HuH-7.5 (cell line): ENCODE results near the gene MFSD1.
"Not testable (repeated sequence)": the region's sequence is repeated elsewhere in the genome, so short reads cannot be mapped to it uniquely, and the experiment has no call there.

Experiments
- DNase-seq: peaks from one replicate; pipeline ENCODE4 v3.0.0; 2011; ENCODE audit warnings: low spot score

Gene MFSD1

DNA sequence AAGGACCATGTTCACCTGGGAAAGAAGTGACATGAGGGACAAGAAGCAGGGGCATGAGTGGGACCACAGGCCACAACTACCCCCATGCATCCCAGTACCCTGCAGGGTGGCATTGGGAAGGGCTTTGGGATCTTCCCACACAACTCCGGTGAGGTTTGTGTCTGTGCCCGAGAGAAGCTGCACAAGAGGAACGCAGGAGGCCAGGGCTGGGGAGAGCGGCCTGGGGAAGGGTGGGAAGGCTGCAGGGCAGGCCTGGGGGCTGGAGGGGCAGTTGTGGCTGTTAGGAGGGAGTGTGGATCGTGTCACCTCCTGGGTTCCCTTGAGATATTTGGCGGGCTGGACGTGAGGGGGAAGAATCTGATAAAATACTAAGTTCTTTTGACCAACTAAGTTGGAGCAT is 25.3 kb upstream of the MFSD1 start:
- DNase-seq, result no peak

DNA sequence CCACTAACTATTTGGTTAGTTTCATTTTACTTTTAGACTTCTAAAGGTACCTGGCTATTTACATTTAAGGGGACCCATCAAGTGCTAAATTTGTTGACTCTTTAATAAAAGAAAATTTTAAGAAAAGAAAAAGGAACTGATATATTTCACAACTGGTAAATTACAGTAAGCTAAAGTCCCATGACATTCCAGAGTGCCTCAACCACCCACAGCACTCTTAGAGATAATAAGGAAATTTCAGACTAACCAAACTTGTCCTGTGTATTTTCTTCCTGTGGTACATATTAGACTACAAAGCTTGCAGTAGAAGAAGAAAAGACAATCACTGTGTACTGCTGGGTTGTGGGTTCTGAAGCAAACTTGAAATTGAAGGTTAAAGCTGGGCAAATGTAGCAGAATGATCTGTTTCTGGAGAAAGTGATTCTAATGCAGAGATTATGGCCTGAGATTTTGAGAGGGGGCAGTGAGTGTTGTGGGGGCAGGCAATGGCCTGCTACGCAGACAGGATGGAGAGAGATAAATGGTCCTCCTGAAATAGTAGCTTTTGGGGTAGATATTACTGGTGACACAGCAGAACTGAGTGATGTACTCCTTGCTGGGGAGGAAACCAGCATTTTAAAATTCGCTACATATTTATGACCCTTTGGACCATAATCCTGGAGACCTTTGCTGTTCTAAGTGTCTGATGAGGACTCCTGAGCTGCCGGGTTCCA is 24.5 kb upstream of the MFSD1 start:
- DNase-seq, result no peak

DNA sequence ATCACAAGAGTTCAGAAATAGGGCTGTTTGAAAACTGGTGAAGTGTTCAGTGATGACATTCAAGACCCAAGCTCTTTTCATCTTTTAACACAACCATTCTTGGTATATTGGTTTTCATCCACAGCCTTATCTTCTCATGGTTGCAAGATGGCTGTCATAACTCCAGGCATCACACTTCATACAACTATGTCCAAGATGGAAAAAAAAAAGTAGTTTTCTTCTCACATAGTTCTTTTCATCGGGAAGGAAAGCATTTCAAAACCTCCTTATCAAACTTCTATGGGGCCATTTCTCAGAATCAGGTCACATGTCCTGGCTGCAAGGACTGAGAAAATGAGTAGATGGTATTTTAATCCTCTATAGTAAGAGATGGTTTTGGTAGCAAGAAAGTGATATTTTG is 21.1 kb upstream of the MFSD1 start:
- no peak for DNase-seq

DNA sequence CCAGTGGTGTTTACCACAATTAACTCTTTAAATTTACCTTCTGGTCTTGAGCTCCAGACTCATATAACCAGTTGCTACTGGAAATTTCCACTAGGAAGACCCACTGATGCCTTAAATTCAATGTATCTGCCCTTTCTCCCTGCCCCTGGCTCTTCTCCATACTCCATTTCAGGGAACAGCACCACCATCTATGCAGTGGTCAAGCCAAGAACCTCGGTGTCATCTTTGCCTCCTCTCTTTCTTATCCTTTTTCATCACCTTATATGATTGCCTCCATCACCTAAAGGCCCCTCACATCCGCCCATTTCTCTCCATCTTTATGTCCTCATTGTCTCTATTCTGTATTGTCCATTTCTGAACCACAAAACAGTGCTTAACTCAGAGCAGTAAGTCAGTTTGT is 20.7 kb upstream of the MFSD1 start:
- DNase-seq, result no peak

DNA sequence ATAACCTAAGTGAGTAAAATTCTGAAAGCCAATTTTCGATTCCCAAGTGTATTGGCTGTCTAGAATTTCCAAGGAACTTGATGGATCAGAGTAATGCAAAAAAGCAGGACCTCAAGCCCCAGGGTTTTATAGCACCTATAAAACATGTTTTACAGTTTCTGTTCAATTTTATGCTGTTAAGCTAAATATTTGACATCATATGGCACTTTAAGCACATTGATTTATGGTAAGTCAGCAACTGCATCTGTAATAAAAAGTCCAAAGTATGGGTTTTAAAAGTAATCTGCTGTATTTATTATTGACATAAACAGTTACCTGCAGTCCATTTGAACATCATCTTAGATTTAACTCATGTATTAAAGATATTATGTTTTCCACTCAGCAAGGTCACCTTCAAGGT is 20.0 kb upstream of the MFSD1 start:
- no peak for DNase-seq

DNA sequence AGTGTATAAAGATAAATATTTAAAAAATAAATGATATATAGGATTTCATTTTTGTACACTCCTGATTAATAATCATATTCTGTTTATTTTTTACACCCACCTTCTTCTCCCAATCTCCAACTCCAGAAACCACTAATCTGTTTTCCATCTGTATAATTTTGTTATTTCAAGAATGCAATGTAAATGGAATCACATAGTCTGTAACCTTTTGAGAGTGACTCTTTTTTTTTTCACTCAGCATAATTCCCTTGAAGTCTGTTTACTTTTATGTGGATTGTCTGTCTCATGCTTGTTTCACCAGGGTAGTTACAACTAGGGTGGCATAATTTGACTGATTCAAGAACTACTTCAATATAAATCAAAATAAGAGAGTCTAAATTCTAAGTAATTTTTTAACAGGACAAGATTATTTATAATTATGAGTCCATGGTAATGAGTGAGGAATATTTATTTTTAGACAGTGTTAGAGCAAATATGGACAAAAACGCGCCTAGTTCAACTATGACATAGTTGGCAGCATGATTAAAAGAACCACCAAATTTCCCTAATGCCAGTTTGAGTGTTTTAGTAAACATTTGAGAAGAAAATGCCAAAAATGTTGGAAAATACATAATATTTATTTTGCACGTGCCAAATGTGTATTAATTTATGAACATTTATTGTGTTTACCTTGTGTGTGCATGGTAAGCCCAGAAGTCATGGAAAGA is 19.4 kb upstream of the MFSD1 start:
- DNase-seq, result no peak

DNA sequence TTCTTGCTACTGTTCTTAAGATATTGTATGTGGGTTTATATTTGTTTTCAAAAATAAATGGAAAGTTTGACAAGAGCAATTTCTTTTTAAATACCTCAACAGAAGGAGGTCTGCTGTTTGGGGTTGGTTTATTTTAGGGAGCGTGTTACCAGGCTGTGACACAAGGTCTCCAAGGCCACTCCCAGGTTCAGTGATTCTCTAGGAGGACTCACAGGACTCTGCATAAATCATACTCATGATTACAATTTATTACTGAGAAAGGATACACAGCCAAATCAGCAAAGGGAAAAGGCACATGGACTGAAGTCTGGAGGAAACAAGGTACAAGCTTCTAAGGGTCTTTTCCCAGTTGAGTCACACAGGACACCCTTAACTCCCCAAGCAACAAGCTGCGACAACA is 18.8 kb upstream of the MFSD1 start:
- DNase-seq, result no peak

DNA sequence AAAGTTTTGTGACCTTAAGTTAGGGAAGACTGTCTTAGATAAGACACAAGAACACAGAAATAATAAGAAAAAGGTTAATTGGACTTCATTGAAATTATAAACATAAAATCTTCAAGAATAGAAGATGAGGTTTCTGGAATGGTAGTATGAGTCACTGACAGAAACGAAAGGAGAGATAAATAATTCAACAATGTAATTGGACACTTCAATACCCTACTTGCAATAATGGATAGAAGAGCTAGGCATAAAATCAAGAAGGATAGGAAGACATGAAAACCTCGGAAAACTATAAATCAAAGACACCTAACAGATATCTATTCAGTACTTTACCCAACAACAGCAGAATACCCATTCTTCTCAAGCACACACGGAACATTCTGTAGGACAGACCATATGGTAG is 15.9 kb upstream of the MFSD1 start:
- DNase-seq, result no peak

DNA sequence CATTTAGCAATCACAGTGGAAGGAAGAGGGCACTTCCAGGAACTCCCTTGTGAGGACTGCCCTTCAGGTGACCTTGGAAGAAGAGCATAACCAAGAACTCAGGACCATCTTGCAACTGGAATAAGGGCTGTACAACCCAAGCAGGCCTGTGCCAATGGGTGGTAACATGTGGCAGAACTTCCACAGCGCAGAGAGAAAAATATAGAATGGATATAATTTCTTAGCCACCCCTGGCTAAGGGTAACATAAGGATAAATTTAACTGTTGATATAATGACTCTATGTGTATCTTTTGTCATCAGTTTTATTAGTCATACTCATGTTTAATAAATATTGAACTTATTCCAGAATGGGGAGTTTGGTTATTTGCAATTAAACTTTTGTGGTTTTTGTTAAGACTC is 13.4 kb upstream of the MFSD1 start:
- DNase-seq, result no peak

DNA sequence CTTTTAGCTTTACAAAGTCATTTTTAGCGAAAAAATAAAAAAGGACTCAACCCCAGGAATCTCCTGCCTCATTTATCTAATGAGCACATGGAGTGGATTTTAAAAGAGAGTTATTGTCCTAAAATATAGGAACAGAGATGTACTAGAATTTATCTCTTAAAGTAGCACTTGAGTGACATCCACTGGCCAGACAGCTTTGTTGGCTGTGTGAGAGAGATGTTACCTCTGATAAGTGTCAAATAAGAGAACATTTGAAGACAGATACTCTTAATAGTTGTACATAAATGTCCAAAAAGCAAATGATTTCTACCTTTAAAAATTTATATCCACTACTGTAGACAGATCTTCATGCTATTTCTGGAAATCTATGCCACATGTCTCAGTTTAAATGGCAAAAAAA is 12.3 kb upstream of the MFSD1 start:
- no peak for DNase-seq

DNA sequence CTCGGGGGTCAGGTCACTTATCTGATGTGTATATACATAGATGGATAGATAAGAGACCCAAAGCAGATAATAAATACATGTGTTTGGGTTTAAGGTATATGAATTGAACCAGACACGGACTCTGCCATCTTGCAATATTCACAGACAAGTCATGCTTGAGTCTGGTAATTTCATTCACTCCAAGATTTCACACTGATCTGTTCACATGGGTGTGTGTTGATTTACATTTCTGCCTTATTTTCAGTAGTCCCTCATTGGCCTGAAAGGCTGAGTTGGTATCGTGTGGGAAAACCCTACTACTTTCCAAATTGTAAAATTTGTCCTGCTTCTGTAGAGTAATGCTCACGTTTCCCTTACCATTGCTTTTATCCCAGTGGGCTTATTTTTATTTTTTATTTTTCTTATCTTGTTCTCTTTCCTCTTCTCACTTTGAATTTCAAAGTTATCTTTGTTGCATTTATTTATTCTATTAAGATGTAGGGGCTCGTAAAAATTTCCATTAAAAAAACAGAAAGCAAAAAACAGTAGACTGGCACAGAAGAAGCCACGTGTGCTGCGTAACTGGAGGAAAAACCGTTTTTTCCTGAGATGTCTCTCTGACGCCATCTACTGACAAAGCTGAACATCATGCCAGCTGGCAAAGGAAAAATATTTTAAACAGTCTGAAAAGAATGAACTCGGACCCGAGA is 10.8 kb upstream of the MFSD1 start:
- no peak for DNase-seq

DNA sequence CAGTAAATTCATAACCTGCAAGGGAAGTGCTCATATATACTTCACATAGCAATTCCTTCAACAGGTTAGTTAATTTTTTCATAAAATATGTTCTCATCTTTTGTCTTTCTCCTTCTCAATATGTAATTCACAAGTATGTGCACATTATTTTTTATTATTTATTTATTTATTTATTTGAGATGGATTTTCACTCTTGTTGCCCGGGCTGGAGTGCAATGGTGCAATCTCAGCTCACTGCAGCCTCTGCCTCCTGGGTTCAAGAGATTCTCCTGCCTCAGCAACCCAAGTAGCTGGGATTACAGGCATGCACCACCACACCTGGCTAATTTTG is 10.3 kb upstream of the MFSD1 start:
- not testable (repeated sequence) for DNase-seq

DNA sequence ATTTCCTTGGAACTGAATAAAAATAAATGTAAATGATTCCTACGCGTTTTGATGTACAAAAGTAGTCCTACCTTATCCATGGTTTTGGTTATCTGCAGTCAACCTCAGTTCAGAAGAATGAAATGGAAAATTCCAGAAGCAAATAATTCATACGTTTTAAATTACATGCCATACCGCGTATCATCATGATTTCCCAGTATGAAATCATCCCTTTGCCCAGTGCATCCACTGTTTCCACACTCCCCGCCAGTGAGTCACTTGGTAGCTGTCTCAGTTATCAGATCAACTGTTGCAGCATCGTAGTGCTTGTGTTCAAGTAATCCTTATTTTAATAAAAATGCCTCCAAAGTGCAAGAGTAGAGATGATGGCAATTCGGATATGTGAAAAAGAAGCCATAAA is 9.1 kb upstream of the MFSD1 start:
- no peak for DNase-seq

DNA sequence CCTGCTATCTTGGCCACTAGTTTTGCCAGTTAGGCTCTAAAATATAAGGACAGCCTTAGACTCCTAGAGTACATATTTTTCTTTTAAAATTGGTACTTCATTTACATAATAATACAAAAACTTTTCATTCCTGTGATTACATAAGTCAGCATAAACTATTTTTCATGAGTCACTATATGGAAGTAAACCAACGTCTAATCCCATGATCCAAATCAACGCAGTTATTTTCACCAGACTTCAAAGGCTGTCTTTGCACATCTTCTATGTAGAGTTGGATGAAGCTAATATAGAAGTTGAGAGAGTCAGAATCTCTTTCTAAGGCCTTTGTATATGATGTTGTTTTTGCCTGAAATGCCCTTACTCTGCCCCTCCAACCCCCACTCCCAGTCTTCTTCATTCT is 7.6 kb upstream of the MFSD1 start:
- no peak for DNase-seq

DNA sequence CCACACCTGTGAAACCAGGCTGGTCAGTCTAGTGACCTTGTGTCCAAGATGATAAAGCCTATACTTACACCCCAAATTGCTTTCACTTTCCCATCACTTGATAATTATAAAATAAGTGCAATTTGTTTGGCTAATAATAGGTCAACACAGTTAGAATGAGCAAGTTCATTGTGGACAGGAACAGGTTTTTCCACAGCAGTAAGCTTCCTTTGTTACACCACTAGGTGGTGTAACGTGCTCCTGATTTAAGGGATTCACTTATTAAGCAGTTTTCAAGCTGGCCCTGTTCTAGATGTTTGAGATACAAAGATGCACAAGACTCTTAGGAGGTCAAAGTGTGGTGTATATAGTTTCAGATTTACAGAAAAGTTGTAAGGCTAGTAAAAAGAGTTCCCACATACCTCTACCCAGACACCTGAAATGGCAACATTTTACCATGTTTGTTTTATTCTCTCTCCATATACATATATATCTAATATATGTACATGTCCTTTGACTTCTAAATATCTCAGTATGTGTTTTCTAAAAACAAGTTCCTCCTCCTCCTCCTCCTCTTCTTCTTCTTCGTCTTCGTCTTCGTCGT is 6.8 kb upstream of the MFSD1 start:
- DNase-seq, result no peak

DNA sequence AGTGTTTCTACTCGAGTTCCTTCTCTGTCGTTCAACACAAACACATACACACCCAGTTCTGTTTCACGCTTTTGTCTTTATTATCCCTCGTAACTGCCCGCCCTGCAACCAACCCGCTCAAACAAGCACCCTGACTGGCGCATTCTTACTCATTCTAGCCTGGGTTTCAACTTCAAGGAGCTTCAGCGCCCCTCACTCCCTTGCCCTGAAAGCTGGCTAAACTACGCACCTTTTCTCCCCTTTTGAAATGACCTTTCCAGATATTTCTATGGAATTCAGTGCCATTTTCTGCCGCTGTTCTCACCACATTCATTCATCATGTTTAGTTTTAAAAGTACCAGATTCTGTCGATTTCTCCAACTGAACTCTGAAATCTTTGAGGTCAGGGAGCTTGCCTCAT is 653 bp upstream of the MFSD1 start:
- DNase-seq, result no peak

DNA sequence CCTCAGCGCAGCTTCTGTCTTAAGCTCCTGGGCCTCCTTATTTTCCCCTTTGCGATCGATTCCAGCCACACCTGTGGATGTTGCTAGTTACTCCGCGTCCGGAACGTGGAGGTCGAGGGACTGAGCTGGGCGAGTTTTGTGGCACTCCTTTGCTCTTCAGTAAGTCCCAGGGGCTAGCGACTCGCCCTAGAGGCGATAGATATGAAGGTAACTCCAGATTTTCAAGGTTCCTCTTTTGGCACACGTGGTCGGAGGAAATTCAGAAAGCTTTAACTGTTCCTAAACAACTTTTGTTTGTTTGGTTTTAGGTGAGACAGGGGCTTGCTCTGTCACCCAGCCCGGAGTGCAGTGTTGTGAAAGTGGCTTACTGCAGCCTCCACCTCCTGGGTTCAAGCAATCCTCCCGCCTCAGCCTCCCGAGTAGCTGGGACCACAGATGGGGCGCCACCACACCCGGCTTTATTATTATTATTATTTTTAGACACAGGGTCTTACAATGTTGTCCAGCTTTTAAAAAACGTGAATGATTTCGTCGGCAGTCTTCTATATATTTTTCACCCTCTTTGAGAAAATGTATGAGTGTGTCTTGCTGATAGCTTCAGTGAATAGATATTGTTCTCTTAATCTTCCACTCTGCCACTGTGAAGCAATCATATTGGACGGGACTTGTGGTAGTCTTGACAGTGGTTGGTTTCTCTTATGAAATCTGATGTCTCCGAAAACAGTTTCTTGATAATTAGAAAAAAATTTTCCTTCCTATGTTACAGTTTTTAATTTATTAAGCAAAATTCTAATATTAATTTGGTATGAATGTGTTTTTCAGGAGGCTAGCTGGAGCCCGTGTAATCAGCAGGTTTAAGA is 785 bp downstream of the MFSD1 start:
- no peak for DNase-seq

DNA sequence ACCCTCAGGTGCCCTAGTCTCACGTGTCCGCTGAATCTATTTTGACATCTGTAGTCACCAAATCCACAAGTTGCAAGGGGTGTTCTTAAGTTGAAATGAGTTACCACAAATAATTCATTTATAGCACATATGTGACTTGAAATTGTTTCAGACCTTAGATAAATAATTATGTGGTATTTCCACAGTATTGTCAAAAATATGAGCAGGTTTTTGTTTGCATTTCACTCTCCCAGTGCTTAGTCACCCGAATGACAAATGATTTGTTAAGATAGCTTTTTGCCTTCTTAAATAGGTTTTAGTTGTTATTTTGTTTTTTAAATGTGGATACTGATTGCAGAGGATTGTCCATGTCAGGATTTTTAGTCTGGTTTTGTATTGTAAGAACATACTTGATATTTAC is 2.6 kb downstream of the MFSD1 start:
- no peak for DNase-seq

DNA sequence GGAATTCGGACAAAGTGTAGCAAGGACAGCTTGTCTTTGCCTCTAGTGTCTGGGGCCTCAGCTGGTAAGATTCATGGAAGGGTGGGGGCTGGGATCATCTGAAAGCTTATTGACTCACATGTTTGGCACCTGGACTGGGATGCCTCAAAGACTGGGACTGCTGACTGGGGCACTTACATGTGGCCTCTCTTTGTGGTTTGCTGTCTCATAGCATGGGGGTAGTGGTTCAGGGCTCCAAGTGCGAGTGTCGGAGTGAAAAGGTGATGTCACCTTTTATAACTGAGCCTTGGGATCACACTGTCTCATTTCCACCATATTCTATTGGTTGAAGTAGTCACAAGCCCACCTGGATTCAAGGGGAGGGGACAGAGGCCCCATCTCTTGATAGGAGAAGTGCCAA is 6.8 kb downstream of the MFSD1 start:
- no peak for DNase-seq

DNA sequence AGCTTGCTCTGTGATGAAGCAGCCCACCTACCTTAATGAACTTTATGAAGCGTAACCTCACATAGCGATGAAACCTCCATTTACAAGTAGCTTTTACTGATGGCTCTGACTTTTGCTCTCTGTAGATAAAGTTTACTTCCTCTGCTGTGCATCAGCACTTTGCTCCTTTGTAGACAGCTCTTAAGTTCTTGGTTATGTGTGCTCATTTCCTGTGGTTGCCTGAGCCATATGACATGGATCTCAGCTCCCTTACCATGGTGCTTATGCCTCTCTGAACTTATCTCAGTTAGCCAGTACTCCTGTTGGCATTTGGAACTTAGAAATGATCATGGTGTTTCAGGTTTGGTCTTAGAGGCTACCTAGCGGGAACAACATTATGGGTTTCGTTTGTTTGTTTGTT is 7.8 kb downstream of the MFSD1 start:
- DNase-seq, result no peak

DNA sequence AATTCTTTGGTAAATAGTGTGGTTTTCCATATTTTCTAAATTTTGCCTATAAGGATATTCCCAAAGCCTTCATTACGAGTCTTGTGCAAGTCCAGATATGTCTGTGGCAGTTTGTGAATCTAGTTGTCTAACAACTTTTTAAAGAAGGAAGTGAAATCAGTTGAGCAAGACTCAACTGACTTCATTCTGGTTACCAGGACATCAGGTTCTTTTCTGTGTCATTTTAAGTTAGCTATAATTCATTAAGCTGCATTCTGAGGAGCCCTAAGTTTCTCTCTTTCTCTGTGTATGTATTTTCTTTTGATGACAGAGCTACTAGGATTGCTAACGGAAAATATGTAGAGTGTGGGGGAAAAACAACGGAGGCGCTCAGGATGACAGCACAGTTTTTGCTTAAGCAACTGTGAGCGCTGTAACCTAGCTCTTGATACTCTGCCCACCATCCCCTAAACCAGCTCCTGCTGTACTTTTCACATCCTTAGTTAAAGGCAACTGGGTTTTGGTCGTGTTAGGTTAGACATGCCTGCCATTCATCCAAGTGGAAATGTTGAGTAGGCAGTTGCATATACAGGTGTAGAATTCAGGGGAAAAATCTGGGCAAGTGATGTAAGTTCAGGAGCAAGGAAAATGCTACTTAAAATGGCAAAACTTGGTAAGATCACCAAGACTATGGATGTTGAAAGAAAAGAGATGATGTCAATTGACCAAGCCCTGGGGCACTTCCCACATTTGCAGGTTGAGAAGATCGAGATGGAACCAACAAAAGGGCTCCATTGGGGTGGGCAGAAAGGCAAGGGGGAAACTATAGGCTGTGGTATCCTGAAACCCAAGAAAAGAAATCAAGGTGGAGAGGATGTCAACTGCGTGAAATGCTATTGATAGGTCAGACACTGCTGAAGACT is 9.2 kb downstream of the MFSD1 start:
- no peak for DNase-seq
